ENCODE results near the gene ELOA. TPM values are rescaled to one million over a fixed set of nuclear protein-coding genes. Genes with fewer than 3 reads are reported as not detected.
A peak's percentile ranks its signal among the peaks of the same experiment; 100 is the strongest.
"Not testable (repeated sequence)": the region's sequence is repeated elsewhere in the genome, so short reads cannot be mapped to it uniquely, and the experiment has no call there.

Gene ELOA
- total RNA-seq, 1 experiment from 2014 or later, result 29.5 TPM

DNA sequence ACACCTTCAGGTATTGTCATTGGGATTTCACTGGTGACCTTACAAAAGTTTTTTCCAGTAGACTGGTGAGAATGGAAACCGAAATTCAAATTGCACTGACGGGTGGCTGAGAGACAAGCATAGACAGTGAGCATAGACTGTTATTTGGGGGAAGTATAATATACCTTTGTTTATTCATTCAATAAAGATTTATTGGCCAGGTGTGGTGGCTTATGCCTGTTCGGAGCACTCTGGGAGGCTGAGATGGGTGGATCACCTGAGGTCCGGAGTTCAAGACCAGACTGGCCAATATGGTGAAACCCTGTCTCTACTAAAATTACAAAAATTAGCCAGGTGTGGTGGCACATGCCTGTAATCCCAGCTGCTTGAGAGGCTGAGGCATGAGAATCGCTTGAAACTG is 10.0 kb upstream of the ELOA start:
- DNase-seq (ENCODE audit: extremely low read depth, low read depth), result not testable (repeated sequence)

DNA sequence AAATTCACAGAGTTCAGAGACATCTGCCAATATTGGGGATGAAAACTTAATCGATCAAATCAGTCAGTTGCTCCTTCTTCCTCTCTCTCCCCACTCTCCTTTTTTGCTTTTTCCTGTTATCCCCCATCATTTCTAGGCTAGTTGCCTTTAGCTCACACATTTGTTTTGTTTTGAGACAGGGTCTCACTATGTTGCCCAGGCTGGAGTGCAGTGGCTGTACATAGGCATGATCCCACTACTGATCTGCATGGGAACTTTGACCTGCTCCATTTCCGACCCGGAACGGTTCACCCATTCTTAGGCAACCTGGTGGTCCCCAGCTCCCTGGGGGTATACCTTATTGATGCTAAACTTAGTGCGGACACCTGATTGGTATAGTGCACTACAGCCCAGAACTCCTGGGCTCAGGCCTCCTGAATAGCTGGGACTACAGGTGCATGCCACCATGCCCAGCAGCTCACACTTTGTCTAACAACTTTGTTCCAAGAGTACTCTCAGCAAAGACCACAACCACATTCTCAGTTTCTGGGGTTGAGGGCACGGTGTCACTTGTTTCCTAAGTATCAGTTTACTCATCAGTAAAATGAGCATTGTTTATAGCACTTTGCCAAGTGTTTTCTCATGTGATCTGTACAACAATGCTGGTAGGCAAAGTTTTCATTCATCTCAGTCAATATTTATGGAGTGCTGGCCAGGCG is 6.7 kb upstream of the ELOA start:
- DNase-seq (ENCODE audit: extremely low read depth, low read depth), result no peak

DNA sequence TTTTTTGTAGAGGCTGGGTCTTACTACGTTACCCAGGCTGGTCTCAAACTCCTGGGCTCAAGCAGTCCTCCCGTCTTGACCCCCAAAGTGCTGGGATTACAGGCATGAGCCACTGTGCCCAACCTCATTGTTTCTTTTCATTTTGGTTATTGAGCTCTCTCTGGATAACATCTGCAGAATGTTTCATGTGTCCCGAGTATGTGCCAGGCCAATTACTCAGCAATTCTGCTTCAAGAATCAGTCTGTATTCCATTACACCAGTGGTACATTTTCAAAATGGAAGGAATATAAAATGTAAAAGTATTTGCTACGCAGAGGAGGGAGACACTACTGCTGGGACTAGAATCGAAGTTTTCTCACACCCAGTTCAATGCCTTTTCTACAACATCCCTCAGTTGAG is 1.7 kb upstream of the ELOA start:
- DNase-seq (ENCODE audit: extremely low read depth, low read depth), result no peak

DNA sequence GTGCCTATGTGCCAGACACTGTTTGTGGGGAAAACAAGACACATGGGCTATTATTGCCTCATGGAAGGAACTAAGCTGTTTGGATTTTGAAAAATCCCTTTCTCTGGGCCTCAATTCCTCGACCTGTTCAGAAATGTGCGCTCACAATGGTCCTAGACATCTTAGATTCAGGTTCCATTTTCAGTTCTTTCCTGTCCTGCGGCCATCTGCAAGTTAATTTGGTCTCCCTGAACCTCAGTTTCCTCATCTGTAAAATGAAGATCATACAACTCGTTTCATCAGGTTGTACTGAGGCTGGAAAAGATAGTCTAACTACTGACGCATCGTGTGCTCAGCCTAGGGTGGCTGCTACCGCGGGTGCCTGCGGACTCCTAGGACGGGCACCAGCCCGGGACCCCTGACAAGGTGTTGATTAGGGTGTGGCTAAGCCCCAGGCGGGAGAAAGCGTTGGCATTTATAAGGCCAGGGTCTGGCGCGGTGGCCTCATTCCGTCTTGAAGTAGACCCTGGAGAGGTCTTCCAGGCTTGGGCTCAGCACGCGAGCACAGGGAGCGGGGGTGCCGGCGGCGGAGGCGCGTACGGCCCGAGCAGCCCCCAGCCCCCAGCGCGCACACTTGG is 493 bp upstream of the ELOA start:
- no peak for DNase-seq (ENCODE audit: extremely low read depth, low read depth)

DNA sequence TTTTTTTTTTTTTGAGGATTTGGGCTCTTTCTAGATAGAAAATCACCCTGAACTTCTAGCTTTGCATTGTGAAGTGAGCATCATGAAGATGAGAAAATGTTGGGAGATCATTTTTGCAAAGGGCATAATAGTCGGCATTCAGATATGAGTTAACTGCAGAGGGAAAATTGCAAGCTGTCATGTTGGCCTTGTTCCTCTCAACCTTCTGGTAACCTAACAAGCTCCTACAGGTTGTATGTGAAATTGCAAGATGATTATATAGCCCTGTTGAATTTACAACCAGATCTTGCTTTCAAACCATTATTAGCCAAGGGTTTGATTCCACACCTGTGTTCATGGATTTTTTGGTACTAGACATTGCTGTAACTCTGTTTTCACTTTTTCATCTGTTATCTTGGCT is 2.2 kb downstream of the ELOA start:
- DNase-seq (ENCODE audit: extremely low read depth, low read depth), result peak; percentile 36

DNA sequence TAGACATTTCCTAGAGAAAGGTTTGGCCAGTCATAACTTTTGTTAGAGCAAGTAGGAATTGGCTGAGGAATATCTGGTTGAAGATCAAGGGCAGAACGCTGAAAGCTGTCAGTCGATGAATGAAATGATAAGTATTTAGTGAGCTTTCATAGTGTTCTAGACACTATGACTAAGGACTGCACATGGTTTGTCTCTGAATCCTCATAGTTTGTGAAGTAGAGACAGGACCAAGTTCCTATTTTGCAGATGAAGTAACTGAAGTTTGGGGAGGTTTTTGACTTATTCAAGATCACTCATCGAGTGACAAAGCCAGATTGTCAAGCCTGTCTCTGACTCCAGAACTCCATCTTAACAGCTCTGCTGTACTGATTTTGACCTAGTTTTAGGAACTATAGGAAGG is 4.7 kb downstream of the ELOA start:
- DNase-seq (ENCODE audit: extremely low read depth, low read depth), result no peak

DNA sequence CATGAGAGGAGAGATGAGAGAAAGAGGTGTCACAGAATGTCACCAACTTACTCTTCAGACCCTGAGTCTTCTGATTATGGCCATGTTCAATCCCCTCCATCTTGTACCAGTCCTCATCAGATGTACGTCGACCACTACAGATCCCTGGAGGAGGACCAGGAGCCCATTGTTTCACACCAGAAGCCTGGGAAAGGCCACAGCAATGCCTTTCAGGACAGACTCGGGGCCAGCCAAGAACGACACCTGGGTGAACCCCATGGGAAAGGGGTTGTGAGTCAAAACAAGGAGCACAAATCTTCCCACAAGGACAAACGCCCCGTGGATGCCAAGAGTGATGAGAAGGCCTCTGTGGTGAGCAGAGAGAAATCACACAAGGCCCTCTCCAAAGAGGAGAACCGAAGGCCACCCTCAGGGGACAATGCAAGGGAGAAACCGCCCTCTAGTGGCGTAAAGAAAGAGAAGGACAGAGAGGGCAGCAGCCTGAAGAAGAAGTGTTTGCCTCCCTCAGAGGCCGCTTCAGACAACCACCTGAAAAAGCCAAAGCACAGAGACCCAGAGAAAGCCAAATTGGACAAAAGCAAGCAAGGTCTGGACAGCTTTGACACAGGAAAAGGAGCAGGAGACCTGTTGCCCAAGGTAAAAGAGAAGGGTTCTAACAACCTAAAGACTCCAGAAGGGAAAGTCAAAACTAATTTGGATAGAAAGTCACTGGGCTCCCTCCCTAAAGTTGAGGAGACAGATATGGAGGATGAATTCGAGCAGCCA is 8.0 kb downstream of the ELOA start:
- peak; percentile 50 for DNase-seq (ENCODE audit: extremely low read depth, low read depth)

DNA sequence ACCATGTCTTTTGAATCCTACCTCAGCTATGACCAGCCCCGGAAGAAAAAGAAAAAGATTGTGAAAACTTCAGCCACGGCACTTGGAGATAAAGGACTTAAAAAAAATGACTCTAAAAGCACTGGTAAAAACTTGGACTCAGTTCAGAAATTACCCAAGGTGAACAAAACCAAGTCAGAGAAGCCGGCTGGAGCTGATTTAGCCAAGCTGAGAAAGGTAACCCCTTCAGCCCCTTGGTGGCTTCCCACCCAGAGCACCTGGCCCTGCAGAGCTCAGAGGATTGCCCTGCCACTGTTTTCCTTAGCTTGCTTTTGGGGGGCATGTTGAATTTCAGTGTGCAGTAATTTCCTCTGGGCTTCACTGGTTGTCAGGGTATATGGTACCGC is 8.5 kb downstream of the ELOA start:
- DNase-seq (ENCODE audit: extremely low read depth, low read depth), result no peak

DNA sequence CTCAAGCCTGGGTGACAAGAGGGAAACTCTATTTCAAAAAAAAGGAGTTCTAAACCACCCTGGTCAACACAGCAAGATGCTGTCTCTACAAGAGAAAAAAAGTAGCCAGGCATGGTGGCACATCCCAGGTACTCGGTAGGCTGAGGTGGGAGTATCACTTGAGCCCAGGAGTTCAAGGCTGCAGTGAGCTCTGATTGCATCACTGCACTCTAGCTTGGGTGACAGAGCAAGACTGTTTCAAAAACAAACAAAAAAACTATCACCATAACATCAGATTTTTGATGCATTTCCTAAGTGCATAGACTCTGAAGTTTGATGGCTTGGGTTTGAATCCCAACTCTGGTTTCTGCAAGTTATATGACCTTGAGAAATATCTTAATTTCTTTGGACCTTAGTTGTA is 9.6 kb downstream of the ELOA start:
- no peak for DNase-seq (ENCODE audit: extremely low read depth, low read depth)

DNA sequence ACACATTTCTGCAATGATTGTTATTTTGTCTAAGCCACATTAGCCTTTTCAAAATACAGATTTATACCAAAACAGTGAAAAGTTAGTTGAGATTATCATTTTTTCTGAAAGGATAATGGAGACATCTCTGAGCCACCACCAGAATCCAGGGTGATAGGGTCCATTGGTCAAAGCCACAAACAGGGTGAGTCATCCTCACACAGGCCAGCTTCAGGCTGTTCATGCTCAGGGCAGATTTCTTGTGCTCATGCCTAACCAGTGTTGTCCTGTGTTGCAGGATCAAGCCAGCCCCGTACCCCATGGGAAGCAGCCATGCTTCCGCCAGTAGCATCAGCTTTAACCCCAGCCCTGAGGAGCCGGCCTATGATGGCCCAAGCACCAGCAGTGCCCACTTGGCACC is 13.4 kb downstream of the ELOA start:
- DNase-seq (ENCODE audit: extremely low read depth, low read depth), result no peak

DNA sequence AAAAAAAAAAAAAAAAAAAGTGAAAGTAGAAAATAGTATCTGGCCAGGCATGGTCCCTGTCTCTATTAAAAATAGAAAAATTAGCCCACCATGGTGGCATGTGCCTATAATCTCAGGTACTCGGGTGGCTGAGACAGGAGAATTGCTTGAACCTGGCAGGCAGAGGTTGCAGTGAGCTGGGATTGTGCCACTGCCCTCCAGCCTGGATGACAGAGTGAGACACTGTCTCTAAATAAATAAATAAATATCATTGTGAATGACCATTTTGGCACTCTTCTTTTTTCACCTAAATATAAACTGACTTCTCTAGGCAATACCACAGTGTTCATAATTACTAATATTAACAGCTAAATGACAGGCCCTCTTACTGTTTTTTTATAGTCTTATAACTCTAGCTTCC is 14.5 kb downstream of the ELOA start:
- no peak for DNase-seq (ENCODE audit: extremely low read depth, low read depth)

DNA sequence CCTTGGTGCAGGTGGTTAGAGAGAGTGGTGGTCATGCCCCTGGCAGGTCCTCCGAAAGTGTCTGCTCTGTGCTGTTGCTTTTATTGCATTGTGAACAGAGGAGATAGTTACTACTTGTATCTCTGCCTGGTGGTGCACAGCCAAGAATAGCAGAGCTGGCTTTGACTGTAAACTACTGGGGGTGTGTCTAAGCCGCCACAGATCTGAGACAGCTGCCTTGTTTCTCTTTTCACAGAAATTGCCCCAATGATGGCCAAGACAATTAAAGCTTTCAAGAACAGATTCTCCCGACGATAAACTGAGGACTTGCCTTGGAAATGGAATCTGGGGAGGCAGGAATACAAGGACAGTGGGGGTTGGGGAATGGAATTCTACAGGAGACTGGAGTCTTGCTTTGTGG is 16.0 kb downstream of the ELOA start:
- DNase-seq (ENCODE audit: extremely low read depth, low read depth), result no peak

DNA sequence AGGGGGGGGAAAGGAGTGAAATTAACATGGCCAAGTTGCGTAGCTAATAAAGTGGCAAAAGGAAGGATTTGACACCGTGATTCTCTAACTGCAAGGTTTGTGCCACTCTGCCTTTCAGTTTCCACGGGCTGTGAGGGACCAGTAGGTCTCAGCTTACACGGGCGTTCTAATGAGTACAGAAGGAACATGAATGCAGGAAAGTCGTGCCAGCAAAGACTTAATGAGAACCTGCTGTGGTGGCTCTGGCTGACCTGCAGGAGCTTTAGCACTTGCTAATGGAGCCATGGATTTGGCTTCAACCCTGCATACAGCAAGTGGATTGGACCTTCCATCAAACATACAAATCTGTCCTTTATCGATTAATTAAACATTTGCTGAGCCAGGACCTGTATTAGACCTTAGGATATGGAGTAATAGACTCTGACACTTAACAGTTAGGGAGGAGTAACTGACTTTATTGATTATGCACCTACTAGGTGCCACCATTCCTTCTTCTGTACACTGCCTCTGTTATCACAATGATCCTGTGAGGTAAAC is 19.8 kb downstream of the ELOA start:
- DNase-seq (ENCODE audit: extremely low read depth, low read depth), result no peak

DNA sequence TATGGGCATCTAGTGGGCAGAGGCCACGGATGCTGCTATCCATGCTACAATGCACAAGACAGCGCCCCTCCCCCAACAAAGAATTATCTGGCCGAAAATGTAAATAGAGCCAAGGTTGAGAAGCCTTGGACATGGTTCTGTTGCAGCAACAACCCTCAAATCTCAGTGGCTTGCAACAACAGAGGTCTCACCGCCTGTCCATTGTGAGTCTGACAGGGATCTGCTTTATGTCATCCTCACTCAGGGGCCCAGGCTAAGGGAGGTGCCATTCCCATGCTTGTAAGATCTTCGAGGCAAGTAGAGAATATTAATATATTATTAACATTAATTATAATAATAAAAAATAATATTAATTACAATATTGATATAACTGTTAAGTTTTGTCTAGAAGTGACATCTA is 25.5 kb downstream of the ELOA start:
- DNase-seq (ENCODE audit: extremely low read depth, low read depth), result no peak

DNA sequence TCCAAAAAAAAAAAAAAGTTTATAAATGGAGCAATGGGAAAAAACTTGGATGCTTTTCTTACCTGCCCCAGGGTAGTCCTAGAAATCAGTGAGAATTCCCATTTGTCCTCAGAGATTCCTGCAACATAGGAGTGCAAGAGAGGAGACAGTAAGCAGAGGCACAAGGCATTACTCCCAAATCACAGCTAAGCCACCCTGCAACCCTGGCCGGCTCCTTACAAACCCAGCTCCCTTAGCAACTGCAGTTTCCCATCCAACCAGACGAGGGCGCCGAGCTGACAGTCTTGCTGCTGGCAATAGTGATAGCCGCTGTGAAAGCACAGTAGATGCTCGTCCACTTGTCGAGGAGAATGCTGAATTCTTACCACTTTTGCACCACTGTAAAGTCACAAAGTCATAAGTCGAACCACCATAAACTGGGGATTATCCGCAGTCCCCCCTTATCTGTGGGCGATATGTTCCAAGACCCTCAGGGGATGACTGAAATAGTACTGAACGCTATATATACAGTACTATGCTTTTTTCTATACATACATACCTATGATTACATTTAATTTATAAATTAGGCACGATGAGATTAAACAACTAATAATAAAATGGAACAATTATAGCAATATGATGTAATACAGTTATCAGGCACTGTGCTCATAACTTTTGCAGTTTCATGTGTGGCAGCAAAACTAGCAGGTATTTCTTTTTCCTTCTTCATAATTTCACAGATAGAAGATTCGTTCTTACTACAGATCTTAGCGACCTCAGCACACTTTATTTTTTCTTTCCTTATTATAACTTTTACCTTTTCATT is 29.0 kb downstream of the ELOA start:
- peak; percentile 78 for DNase-seq (ENCODE audit: extremely low read depth, low read depth)

DNA sequence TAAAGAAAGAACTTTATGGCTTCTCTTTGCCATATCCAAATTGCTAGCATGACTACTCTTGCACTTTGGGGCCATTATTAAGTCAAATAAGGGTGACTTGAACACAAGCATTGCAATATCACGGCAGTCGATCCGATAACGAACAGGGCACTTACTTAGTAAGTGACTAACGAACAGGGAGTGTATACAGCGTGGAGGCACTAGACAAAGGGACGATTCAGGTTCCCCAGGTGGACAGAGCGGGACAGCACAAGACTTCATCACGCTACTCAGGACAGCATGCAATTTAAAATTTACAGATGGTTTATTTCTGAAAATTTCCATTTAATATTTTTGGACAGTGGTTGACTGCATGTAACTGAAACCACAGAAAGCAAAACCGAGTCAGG is 29.6 kb downstream of the ELOA start:
- no peak for DNase-seq (ENCODE audit: extremely low read depth, low read depth)

DNA sequence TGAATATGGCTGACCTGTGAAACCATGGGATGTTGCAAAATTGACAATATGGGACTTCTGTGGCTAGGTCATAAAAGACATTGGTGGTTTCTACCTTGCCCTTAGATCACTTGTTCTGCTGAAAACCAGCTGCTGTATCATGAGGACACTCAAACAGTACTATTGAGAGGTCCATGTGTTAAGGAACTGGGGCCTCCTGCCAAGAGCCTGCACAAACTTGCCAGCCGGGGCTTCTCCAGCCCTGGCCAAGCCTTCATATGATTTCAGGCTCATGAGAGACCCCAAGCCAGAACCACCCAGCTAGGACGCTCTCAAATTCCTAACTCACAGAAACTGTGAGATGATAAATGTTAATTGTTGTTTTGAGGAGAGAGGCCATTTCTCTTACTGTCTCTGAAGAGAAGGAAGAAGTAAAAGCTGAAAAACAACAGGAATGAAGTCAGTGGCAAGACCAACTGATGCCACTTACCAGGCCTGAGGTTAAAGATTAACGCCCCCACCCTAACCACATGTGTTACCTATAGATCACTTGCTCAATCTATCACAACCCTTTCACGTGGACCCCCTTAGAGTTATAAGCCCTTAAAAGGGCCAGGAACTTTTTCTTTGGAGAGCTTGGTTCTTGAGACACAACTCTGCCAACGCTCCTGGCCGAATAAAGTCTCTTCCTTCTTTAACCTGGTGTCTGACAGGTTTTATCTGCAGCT is 31.1 kb downstream of the ELOA start:
- no peak for DNase-seq (ENCODE audit: extremely low read depth, low read depth)

DNA sequence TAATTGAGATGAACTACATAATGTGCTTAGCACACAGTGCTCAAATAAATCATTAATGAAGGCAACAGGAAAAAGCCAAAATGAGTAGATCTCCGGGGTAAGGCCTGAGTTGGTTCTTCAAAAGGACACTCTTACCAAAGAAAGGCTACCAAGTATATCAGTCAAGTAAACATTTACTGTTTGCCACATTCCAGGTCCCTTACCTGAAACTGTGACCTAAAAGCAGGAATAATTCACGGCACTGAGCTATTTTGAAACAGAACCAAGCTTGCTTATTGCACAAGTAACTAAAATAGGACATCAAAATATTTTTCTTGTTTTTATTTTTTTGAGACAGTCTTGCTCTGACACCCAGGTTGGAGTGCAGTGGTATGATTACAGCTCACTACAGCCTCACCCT is 32.9 kb downstream of the ELOA start:
- no peak for DNase-seq (ENCODE audit: extremely low read depth, low read depth)

DNA sequence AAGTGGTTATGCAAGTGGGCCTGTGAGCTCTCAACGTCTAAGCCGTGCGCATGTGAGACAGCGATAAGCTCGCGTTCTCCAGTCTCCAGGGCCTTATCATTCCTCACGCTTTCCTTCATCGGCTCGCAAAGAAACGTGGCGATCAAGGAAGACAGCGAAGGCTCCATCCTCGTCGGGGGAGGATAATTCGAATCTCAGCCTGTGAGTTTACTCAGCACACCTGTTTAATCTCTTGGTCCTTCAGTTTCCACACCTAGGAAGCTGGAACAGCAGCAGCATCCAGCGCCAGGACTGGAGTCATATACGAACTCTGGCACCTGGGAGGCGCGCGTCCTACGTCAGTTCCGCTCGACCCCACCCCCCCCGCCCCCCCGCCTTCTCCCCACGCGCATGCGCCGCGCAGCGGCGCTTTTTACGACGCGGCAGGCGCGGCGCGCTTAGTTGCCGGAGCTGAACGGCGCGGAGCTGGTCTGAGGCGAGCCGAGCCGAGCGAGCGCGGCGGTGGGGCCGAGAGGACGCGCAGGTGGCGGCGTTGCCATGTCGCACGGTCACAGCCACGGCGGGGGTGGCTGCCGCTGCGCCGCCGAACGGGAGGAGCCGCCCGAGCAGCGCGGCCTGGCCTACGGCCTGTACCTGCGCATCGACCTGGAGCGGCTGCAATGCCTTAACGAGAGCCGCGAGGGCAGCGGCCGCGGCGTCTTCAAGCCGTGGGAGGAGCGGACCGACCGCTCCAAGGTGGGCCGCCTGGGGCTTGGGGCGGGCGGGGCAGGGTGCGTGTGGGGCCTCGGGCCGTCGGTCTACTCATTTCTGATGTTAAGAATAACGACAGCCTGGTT is 34.9 kb downstream of the ELOA start, which contains the start of gene PITHD1:
Gene PITHD1, plus strand, starts transcription at position 440 of the 836 bp plus-strand sequence. Its CDS starts 98 bp downstream, at position 538.
- DNase-seq (ENCODE audit: extremely low read depth, low read depth), result peak; percentile 64
